ENCODE results near the gene CXCR2. TPM values are rescaled to one million over a fixed set of nuclear protein-coding genes. Genes with fewer than 3 reads are reported as not detected.

The CXCR2 gene
- not detected in 2 replicates for total RNA-seq

GRCh38 chr2:218125626-218126080 is at the start of gene CXCR2:
Gene CXCR2 (plus strand): TSS chr2:218126028. CDS start chr2:218134802, 8,774 bp downstream.

GRCh38 chr2:218166791-218167190 is 41.0 kb downstream of the CXCR2 start, which contains the start of gene CXCR1:
Gene CXCR1 (minus strand): TSS chr2:218166962. CDS start chr2:218165211, 1,751 bp downstream.

Other genes with a start within 250 kb of the CXCR2 start
- gene TNS1, start 123.0 kb upstream of the CXCR2 start, total RNA-seq, result 37.0 and 38.2 TPM in 2 replicates
- not detected in 2 replicates for gene RUFY4, start 56.8 kb upstream of the CXCR2 start, total RNA-seq
- not detected in 2 replicates for gene CXCR1, start 40.9 kb downstream of the CXCR2 start, total RNA-seq
- gene ARPC2, start 91.2 kb downstream of the CXCR2 start, total RNA-seq, result 541 and 551 TPM in 2 replicates
- gene GPBAR1, start 135.0 kb downstream of the CXCR2 start, total RNA-seq, result 0.07 and 0.40 TPM in 2 replicates
- gene AAMP, start 144.1 kb downstream of the CXCR2 start, total RNA-seq, result 87.4 and 97.3 TPM in 2 replicates
- 14.2 and 21.2 TPM in 2 replicates for gene PNKD, start 144.5 kb downstream of the CXCR2 start, total RNA-seq
- gene TMBIM1, start 166.5 kb downstream of the CXCR2 start, total RNA-seq, result 90.4 and 119 TPM in 2 replicates
- not detected in 2 replicates for gene CATIP, start 230.8 kb downstream of the CXCR2 start, total RNA-seq

All from thoracic aorta endothelial cell (primary cell).